Fibroblast of skin of abdomen (primary cell): ENCODE results near the gene CUEDC1.
A peak's percentile ranks its signal among the peaks of the same experiment; 100 is the strongest.

Experiments used
- DNase-seq: peaks from one replicate; pipeline ENCODE4 v3.0.0-alpha.2; 2013

The CUEDC1 gene

DNA sequence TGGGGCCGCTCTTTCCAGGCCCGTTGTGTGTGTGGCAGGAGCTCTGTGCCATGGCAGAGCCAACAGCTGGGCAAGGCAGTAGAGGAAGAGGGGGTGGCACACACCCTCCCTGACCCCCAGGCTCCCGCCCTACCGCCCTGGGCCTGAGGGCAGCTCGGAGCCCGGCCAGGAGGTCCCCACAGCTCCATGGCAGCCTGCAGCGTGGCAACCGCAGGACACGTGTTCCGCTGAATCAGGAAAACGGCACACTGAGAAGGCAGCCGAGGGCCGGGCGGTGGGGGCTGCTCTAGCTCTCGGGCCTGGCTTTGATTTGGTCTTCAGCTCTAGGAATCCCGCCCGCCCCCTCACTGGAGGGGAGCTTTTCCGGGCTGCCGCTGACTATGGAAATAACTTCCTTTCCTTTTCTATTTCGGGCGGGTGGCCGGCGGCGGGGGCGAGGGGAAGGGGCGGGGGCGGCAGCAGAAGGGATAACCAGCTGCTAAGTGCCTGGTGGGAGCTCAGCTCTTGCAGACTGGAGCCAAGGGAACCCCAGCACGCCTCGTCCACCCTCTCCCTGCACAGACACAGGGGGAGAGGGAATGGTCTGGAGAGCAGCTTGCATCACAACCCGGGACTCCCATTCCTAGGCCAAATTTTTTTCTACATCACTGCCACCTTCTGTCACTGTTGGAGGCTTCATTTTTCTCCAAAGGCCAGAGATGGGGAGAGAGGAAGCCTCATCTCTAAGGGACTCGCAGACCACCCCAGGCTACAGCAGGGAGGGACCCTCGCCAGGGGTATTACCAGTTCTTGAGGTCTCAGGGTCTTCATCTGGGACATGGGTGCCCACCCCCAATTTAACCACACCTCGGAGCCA lies 80.5 kb downstream of the CUEDC1 start:
- DNase-seq = peak; percentile 98

GRCh38 chr17:57874058-57874419 lies 81.2 kb downstream of the CUEDC1 start:
- no peak for DNase-seq

DNA sequence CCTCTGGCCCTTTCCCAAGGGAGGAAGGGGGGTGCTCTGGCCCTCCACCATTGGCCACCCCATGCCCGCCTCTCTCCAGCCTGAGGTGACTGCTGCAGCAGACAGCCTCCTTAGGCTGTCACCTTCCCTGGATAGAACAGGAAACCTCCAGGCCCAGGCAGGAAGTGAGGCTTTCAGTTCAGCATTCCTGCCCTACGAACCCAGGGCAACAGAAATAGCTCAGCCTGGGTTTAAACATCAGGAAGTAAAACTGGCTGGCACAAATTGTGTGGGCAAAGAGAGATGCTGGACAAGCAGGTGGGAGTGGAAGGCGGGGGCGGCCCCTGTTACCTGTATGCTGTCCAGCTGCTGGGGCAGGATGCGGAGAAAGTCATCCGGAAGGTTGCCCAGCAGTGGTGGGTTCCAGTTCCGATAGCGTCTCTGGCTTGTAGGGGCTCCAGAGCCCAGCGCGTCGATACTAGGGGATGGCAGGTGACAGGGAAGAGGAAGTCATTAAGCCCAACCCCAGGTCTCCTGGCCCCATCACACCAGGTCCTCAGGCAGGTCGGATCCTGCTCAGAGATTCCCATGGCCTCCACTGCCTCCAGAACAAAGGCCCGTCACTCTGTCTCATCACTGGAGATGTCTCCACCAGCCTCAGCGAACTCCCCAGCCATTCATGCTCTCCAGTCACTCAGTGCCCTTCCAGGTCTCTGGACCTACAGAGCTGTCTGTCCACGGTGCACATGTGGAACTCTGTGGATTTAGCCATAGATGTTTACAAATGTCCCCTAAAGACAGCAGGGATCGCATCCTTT lies 81.8 kb downstream of the CUEDC1 start:
- no peak for DNase-seq

DNA sequence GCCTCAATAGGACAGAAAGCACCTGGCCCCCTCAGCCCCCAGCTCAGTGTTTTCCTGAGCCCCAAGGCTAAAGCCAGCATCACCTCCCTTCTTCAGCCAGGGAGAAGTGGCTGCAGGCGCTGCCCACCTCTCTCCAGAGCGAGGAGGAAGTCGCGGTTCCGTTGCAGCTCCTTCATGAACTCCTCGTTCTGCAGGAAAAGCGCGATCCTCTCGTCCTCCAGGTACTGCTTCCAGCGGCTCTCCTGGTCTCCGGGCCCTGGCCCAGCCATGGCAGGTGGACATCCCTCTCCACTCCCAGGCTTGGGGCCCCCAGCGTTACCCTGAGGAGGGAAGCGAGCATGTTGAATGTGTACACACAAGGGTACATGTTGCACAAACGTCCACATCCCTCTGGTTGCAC lies 82.7 kb downstream of the CUEDC1 start:
- no peak for DNase-seq

- no peak for DNase-seq
Measured at GRCh38 chr17:57871863-57872262, 83.3 kb downstream of the CUEDC1 start.

- DNase-seq = no peak
Measured at GRCh38 chr17:57871155-57871554, 84.1 kb downstream of the CUEDC1 start.

- peak; percentile 40 for DNase-seq
Measured at GRCh38 chr17:57870283-57870635, 85.0 kb downstream of the CUEDC1 start.

DNA sequence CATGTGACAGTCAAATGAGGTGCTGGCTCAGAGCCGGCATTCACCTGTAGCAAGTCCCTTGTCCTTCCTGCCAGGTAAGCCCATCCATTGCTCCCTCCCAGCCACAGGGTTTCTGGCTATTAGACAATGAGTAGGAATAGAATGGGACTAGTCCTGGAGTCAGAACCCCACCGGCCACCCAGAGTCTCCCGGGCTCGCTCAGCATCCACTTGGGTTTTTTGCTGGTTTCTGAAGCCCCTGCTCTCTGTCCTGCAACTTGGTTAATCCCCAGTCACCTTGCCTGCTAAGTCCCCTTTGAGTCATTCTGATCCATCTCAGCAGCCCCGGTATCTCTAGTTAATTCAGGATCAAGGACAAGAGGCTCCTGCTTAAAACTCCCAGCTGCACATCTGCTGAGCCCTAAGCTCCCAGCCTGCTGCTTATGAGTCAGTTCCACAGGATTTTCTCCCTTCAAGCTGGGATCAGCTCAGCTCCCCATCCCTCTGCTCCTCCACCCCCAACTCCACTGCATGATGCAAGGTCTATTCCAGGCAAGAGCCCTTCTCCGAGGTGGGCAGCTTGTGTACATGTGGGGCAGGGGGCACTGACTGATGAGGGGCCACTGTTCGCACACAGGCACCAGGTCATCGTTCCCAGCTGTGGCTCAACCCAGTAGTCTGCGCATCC lies 85.5 kb downstream of the CUEDC1 start:
- DNase-seq = peak; percentile 94

- no peak for DNase-seq
Measured at GRCh38 chr17:57868910-57869616, 86.1 kb downstream of the CUEDC1 start.

GRCh38 chr17:57868007-57868909 lies 87.0 kb downstream of the CUEDC1 start:
- peak; percentile 95 for DNase-seq

- no peak for DNase-seq
Measured at GRCh38 chr17:57867126-57867525, 88.1 kb downstream of the CUEDC1 start.

DNA sequence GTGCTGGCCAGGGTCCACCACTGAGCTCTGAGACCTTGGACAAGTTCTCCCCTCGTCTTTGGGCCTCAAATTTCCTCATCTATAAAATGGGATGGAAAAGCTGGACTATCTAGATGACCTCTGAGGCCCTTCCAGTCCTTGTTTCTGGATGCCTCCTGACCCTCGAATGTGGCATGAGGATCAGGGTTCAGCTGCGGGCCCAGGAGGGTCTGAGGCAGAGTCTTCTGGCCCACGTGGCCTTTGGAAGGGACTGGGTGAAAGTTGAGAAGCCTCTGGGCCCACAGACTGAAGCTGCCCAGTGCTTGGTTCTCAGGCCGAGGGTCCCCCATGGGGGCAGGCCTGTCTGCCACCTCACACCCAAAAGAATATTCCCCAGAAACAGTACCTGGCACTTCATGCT lies 88.5 kb downstream of the CUEDC1 start:
- DNase-seq = no peak

GRCh38 chr17:57866319-57866718 lies 88.9 kb downstream of the CUEDC1 start:
- no peak for DNase-seq

- DNase-seq = no peak
Measured at GRCh38 chr17:57864273-57864672, 90.9 kb downstream of the CUEDC1 start.

DNA sequence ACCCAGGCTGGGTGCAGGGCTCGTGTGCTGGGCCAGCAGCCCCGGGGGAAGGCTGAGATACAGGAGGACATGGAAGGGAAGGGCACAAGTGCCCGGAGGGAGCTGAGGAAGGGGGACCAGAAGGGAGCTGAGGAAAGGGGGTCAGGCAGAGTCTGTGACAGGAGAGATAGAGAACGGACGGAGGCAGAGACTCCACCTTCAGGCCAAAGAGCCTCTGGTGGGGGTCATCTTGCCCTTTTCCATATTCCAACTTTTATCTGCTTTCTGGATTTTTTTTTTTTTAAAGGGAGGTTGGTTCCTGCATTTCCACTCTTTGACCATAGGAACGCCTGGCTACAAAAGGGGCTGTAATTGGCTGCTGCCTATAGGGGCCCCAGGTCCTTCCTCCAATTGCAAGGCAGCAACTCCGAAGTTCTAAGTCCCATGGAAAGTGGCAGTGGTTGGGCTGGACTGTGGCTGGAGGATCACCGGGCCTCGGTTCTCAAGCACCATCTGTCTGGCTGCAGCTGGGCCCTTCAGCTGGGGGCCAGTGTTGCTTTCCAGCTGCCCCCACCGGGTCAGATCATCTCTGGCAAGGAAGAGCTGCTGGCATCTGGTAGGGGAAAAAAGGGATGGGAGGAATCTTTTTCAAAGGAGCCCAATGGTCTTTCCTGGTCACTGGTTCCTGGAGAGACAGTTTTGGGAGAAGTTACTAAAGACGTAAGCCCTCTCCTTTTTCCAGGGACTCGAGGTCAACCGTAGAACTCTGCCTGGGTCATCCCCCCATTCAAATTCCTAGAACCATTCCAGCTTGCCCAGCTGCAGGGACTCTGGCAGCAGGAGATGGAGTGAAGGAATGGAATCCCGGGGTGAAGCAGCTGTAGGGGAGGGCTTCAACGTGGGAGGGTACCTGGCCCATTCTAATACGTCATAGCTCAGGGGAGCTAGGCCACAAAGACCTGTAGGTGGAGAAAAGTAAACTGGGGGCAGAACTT lies 92.2 kb downstream of the CUEDC1 start:
- no peak for DNase-seq

DNA sequence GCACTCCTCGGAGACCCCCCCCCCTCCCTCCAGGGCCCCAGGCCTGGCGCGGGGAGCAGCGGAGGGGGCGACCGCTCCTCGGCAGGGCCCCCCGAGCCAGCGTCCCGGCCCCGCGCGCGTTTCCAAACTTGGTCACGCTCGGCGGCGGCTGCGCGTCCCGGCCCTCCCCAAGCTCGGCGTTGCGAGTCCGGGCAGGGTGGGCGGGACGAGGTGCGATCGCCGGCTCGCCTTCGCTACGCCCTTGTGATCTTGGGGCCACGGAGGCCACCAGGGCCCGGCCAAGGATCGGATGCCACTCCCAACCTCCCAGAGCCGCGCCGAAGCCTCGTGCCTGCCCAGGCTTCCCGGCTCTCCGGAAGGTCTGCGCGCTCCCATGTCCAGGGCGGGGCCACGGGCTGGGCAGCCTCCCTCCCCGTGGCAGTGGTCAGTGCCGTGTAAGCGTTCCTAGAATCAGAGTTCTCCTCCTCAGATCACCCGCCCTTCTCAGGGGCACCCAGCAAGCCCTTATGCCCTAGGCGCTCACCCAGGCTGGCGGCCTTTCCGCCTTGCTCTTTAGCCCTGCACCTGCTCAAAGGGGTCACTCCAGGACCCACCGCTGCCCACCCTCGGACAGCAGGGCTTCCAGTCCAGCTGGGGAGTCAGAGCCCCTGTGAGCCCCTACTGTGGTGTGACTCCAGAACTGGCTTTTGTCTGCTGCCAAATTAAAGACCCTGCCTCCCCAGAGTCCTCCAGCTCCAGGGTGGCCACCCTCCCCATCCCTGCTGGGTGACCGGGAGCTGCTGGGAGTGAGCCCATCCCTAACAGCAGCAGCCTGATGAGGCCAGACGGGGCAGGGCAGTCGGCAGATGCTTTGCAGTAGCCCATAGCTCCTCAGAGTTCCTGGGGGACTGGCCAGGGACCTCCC lies 93.2 kb downstream of the CUEDC1 start:
- no peak for DNase-seq

DNA sequence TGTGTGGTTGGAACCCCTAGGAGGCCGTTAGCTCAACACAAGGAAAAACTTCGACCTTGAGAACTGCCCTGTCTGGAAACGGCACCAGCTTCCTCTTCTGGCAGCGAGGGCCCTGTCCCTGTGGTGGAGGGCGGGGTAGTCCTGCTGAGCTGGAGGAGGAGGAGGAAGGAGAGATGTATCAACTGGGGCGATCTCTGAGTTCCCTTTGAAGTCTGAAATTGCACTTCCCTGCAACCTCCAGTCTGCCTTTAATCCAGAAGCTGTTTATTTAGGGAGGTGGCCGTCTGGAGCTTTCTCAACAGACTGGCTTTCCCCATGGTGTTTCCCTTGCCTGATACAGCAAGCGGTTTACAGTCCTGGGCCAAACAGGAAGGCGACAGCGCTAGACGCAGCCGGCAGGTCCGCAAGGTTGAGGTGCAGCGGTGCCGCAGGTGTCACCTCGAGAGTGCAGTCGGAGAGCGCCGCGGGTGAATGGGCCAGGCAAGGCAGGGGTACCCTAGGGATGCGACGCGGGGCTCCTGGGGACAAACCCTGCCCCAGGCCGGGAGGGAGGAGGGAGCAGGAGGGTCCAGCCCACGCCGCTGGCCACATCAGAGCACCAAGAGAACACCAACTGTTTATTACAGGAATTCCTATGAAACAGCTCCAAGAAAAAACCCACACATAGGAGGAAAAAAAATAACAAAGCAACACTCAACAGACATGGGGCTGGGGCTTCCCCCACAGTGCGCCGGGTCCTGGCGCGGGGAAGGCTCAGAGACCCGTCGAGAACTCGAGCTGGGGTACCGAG lies 94.0 kb downstream of the CUEDC1 start:
- no peak for DNase-seq

- no peak for DNase-seq
Measured at GRCh38 chr17:57860414-57860999, 94.7 kb downstream of the CUEDC1 start.
